ENCODE data around the gene GATC. TPM values are rescaled to one million over a fixed set of nuclear protein-coding genes. Genes with fewer than 3 reads are reported as not detected.
A peak's percentile ranks its signal among the peaks of the same experiment; 100 is the strongest.

The GATC gene
- total and polyA plus RNA-seq, 2 donors (not counting 3 experiments of a cell fraction or from before 2014, with no cell fraction given), result 13.0 to 28.8 TPM

DNA sequence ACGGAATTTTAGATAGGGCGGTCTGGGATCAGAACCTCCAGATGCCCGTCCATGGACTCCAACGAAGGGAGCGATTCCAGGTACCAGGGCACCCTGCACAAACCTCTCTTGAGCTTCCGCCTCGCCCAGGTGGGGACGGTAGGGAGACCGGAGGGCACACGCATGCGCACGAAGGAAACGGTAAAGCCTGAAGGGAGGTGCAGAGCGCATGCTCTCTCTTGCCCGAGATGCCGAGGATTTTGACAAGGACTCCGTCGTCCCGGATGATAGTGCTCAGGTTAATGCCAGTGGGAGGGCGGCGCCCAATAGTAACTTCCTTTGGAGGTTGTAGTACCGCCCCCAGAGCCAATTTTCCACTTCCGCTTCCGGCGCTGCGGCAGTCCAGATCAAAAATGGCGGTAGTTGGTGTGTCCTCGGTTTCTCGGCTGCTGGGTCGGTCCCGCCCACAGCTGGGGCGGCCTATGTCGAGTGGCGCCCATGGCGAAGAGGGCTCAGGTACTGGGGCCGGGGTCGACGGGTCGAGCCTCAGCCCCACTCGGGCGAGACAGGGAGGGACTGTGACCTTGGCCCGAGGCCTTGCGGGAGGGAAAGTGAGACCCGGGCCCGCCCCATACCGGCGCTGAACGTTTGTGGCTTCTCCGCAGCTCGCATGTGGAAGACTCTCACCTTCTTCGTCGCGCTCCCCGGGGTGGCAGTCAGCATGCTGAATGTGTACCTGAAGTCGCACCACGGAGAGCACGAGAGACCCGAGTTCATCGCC lies 8.3 kb upstream of the GATC start, which contains the start of gene COX6A1:
Gene COX6A1 (plus strand): TSS at position 379 of the 760 bp plus-strand sequence. CDS start 14 bp downstream, at position 393.
- FAIRE-seq (peak; percentile 99), DNase-seq (ENCODE audit: low read depth, low spot score) (peak; percentile 91)
- Histone ChIP-seq H3K79me2 (ENCODE audit: control insufficient read depth, insufficient read depth, low read length) (peaks cover 20% of the 10 kb centered on the region), H3K4me1 (ENCODE audit: control insufficient read depth, extremely low read depth, insufficient read depth, low read length) (peaks cover 14% of the 10 kb centered on the region), H3K9ac (replicated peaks; ENCODE audit: extremely low read depth, insufficient read depth, low read length) (peak within 1 kb of the TSS; percentile 17), H4K20me1 (replicated peaks; ENCODE audit: control insufficient read depth, extremely low read depth, insufficient read depth, low read length) (no peaks in the 10 kb centered on the region), H3K4me3 (replicated peaks in 1 of 3; ENCODE audit: insufficient read depth in 1 of 3, low read depth in 1 of 3, low read length in 3 of 3) (peak within 1 kb of the TSS; percentile 48 to 76 (median 49)), H3K36me3 (ENCODE audit: control insufficient read depth in 2 of 2, extremely low read depth in 1 of 2, insufficient read depth in 2 of 2, low read length in 2 of 2) (peaks cover 0 to 4% of the 10 kb centered on the region in 2 experiments), H3K4me2 (ENCODE audit: insufficient read depth, low read length) (peak within 1 kb of the TSS; percentile 84), H3K27me3 (ENCODE audit: control insufficient read depth in 2 of 2, insufficient read depth in 2 of 2, low read length in 2 of 2) (no peaks in the 10 kb centered on the region), H3K27ac (ENCODE audit: insufficient read depth, low read depth, low read length) (peak within 1 kb of the TSS; percentile 2), H2AFZ (ENCODE audit: low read depth, low read length) (peak within 1 kb of the TSS; percentile 94), H3K9me1 (replicated peaks; ENCODE audit: control insufficient read depth, extremely low read depth, insufficient read depth, low read length) (no peaks in the 10 kb centered on the region), H3K9me3 (replicated peaks; ENCODE audit: control insufficient read depth, insufficient read depth, low read length) (no peaks in the 10 kb centered on the region)
- intact Hi-C loops (cut with micrococcal nuclease) (loop anchor here (1.0 to 2.0 kb wide), 3 partner anchors 8 to 81 kb away; partner anchors contain the start of genes DYNLL1, GATC and TRIAP1), dilution Hi-C loops (cut with MboI; ENCODE audit: extremely low pct_ligation_motif_present, low sequenced_read_pairs) (no loop called here)
- TSS peak; percentile 69 for BruUV-seq (replicated peaks)
- POLR2A ChIA-PET, result interaction anchor here (0.8 kb wide), 1 partner anchor 31 kb away, joined by 3 read pairs; no protein-coding TSS in a partner anchor
- CTCF ChIA-PET, result interaction anchor here (0.7 to 1.9 kb wide), 5 partner anchors 20 to 144 kb away, joined by 3 to 6 read pairs (median 3); partner anchors contain the start of gene POP5
- TF ChIP-seq POLR2AphosphoS5 (IDR thresholded peaks at IDR 0.05; ENCODE audit: insufficient read depth, low read depth, low read length) (peak; percentile 84), POLR2A (IDR thresholded peaks at IDR 0.05; ENCODE audit: low read depth, low read length) (peak; percentile 93), GATA2 (IDR thresholded peaks at IDR 0.05; ENCODE audit: insufficient read depth, insufficient read length, low read depth, low read length) (no peak)

DNA sequence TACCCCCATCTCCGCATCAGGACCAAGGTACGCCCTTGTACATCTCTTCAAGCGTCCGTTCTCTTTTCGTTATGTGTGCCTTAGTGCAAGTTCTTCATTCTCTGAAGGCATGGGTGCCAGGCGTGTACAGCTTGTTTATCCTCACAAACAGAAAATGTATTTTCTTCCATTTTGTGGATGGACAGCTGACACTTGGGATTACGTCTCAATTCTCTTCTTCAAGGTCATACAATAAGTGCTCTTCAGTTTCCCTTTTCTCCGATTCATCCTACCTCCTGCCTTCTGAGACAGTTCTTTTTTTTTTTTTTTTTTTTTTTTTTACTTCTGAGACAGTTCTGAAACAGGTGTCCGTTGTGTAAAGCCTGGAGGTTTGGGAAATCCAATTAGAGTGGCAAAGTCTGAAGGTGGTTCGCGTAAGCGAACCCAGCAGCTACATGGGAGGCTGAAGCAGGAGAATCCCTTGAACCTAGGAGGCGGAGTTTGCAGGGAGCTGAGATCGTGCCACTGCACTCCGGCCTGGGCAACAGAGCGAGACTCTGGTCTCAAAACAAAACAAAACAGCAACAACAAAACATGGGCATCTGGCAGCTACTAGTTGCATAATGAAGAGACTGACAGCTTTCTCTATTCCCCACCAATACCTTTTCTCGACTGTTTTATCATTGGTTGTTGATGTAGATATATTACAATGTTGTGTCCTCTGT lies 7.6 kb upstream of the GATC start:
- Histone ChIP-seq H2AFZ (ENCODE audit: low read depth, low read length) (no peak overlapping the region), H3K27ac (ENCODE audit: insufficient read depth, low read depth, low read length) (no peak overlapping the region), H3K9me3 (replicated peaks; ENCODE audit: control insufficient read depth, insufficient read depth, low read length) (no peaks in the 10 kb centered on the region), H3K4me2 (ENCODE audit: insufficient read depth, low read length) (peak overlapping the region; percentile 62), H3K4me1 (ENCODE audit: control insufficient read depth, extremely low read depth, insufficient read depth, low read length) (peaks cover 14% of the 10 kb centered on the region), H3K4me3 (replicated peaks in 1 of 3; ENCODE audit: insufficient read depth in 1 of 3, low read depth in 1 of 3, low read length in 3 of 3) (peak overlapping the region; percentile 48 to 76 (median 49)), H3K36me3 (ENCODE audit: control insufficient read depth in 2 of 2, extremely low read depth in 1 of 2, insufficient read depth in 2 of 2, low read length in 2 of 2) (peaks cover 0 to 4% of the 10 kb centered on the region in 2 experiments), H3K79me2 (ENCODE audit: control insufficient read depth, insufficient read depth, low read length) (peaks cover 21% of the 10 kb centered on the region), H3K9ac (replicated peaks; ENCODE audit: extremely low read depth, insufficient read depth, low read length) (no peak overlapping the region), H3K27me3 (ENCODE audit: control insufficient read depth in 2 of 2, insufficient read depth in 2 of 2, low read length in 2 of 2) (no peaks in the 10 kb centered on the region), H3K9me1 (replicated peaks; ENCODE audit: control insufficient read depth, extremely low read depth, insufficient read depth, low read length) (no peaks in the 10 kb centered on the region), H4K20me1 (replicated peaks; ENCODE audit: control insufficient read depth, extremely low read depth, insufficient read depth, low read length) (no peaks in the 10 kb centered on the region)
- dilution Hi-C loops (cut with MboI; ENCODE audit: extremely low pct_ligation_motif_present, low sequenced_read_pairs), result no loop called here
- BruUV-seq (replicated peaks), result no TSS peak
- intact Hi-C loops (cut with micrococcal nuclease), result loop anchor here (1.0 to 2.0 kb wide), 5 partner anchors 8 to 209 kb away; partner anchors contain the start of genes DYNLL1, GATC and TRIAP1
- FAIRE-seq (no peak), DNase-seq (ENCODE audit: low read depth, low spot score) (peak; percentile 36)
- ChIA-PET POLR2A (interaction anchor here (0.7 to 0.8 kb wide), 2 partner anchors 30 to 58 kb away, joined by 3 read pairs; no protein-coding TSS in a partner anchor), CTCF (interaction anchor here (0.7 to 1.9 kb wide), 4 partner anchors 9 to 143 kb away, joined by 3 to 6 read pairs (median 4); partner anchors contain the start of gene POP5)
- TF ChIP-seq JUN (IDR thresholded peaks at IDR 0.05; ENCODE audit: borderline replicate concordance, insufficient read depth, insufficient read length, low read depth), result no peak
- TF ChIP-seq FOS (IDR thresholded peaks at IDR 0.05; ENCODE audit: borderline replicate concordance, insufficient read depth, low read length), result no peak
- no peak for TF ChIP-seq POLR2AphosphoS5 (IDR thresholded peaks at IDR 0.05; ENCODE audit: insufficient read depth, low read depth, low read length)
- TF ChIP-seq, protein P1, sequence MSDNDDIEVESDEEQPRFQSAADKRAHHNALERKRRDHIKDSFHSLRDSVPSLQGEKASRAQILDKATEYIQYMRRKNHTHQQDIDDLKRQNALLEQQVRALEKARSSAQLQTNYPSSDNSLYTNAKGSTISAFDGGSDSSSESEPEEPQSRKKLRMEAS (IDR thresholded peaks at IDR 0.05; ENCODE audit: insufficient read depth, insufficient read length), result no peak
- TF ChIP-seq, protein P2, sequence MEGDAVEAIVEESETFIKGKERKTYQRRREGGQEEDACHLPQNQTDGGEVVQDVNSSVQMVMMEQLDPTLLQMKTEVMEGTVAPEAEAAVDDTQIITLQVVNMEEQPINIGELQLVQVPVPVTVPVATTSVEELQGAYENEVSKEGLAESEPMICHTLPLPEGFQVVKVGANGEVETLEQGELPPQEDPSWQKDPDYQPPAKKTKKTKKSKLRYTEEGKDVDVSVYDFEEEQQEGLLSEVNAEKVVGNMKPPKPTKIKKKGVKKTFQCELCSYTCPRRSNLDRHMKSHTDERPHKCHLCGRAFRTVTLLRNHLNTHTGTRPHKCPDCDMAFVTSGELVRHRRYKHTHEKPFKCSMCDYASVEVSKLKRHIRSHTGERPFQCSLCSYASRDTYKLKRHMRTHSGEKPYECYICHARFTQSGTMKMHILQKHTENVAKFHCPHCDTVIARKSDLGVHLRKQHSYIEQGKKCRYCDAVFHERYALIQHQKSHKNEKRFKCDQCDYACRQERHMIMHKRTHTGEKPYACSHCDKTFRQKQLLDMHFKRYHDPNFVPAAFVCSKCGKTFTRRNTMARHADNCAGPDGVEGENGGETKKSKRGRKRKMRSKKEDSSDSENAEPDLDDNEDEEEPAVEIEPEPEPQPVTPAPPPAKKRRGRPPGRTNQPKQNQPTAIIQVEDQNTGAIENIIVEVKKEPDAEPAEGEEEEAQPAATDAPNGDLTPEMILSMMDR (IDR thresholded peaks at IDR 0.05; ENCODE audit: extremely low read depth in 1 of 2, insufficient read depth in 1 of 2, low read depth in 1 of 2, low read length in 2 of 2), result no peak

Measured in endothelial cell of umbilical vein (primary cell).